Gastroesophageal sphincter (tissue), 3 donors: ENCODE data around the gene RPE.

Source experiments
- CTCF ChIP-seq, 4 experiments: fragments of 200-600 bp in 2 of 4; fragments of 450-650 bp in 2 of 4; sonication (generic) in 1 of 4; IDR thresholded peaks; one replicate each; pipeline ENCODE4 v1.5.1; 2017 to 2019; ENCODE audit warnings: antibody characterized with exemption in 4 of 4, mild to moderate bottlenecking in 2 of 4, moderate library complexity in 2 of 4
- POLR2A ChIP-seq, 2 donors: fragments of 450-650 bp; IDR thresholded peaks; one replicate each; pipeline ENCODE4 v1.6.1; 2017; ENCODE audit warnings: antibody characterized with exemption in 2 of 2, mild to moderate bottlenecking in 2 of 2, moderate library complexity in 1 of 2
- POLR2AphosphoS5 ChIP-seq: sonication (generic); formaldehyde crosslinking; IDR thresholded peaks from one replicate; pipeline ENCODE4 v1.6.1; 2017; ENCODE audit warnings: antibody characterized with exemption

- TF ChIP-seq POLR2A (IDR thresholded peaks at IDR 0.05) (no peak), CTCF (IDR thresholded peaks at IDR 0.05) (no peak), POLR2AphosphoS5 (no peak)
Observed at GRCh38 chr2:210007895-210008294, 5.5 kb downstream of the RPE start.
